ENCODE data around the gene SLC66A1.

SLC66A1 gene

GRCh38 chr1:19343617-19344350 is 31.7 kb downstream of the SLC66A1 start:
- DNase-seq (ENCODE audit: low read depth): no peak

DNA sequence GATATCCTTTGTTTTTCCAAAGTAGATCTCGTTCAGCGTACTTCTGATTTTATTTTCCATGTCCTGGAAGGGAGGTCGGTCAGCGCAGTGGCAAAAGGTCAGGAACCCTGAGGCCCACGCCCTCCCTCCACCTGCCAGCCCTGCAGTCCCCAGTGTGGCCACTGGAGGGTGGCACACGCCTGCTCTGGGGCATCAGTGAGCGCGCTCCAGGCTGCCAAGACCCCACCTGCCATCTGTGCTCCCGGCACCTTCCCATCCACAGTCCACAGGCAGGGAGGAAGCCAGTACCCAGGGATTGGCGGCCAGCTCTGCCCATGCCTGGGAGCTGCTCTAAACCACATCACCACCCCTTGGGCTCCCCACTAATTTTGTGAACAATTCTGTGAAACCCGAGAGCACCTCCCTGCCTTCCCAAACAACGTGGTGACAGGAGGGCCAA is 32.3 kb downstream of the SLC66A1 start:
- DNase-seq (ENCODE audit: low read depth): peak; percentile 30

DNA sequence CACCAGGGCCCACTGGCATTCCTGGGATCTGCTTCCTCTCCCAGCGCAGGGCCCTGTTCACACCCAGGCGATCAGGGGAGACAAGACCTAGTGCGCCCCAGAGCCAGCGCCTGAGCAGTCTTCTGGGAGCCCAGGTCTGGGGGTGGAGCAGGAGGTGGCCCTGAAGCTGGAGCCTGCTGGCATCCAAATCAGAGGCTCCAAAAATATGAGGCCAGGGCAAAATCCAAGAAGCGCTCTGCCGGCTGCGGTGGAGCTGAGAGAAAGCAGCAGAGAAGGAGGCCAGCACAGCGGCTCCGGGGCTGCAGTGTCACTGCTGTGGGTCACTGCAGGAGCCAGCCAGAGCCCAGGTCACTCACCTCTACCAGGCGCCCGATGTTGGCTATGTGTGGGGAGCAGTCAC is 32.7 kb downstream of the SLC66A1 start:
- DNase-seq (ENCODE audit: low read depth): no peak

- no peak for DNase-seq (ENCODE audit: low read depth)
These were observed 33.3 kb downstream of the SLC66A1 start for GRCh38 chr1:19345391-19345790.

GRCh38 chr1:19346026-19346425 is 33.9 kb downstream of the SLC66A1 start:
- DNase-seq (ENCODE audit: low read depth): no peak

- no peak for DNase-seq (ENCODE audit: low read depth)
These were observed 35.5 kb downstream of the SLC66A1 start for GRCh38 chr1:19347533-19348172.

GRCh38 chr1:19348441-19349198 is 36.5 kb downstream of the SLC66A1 start:
- no peak for DNase-seq (ENCODE audit: low read depth)

DNA sequence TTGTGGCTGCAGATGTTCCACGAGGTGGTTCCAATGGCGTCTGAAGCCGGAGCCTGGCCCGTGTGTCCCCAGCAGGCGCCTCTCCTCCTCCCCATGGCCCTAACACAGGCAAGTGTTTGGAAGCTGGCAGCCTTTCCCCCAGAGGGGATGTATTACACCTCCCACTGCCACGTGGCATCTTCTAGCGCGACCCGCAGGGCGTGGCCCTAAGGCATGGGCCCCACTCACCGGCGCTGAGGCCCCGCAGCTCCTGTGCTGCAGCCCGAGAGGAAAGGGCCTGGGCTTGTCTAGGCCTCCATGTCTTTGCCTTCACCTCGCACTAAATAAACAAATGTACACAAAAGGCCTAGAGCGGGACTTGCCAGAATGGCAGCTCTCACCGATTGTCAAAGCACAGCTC is 37.9 kb downstream of the SLC66A1 start:
- no peak for DNase-seq (ENCODE audit: low read depth)

DNA sequence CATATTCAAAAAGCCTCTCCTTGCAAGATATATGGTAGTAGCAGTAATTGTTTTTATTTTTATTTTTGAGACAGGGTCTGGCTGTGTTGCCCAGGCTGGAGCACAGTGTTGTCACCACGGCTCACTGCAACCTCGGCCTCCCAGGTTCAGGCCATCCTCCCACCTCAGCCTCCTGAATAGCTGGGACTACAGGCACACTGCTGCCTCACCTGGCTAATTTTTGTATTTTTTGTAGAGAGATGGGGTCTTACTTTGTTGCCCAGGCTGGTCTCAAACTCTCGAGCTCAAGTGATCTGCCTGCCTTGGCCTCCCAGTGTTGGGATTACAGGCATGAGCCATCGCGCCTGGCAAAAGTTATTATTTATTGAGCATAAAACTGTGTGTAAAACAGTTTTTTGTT is 38.4 kb downstream of the SLC66A1 start:
- no peak for DNase-seq (ENCODE audit: low read depth)

DNA sequence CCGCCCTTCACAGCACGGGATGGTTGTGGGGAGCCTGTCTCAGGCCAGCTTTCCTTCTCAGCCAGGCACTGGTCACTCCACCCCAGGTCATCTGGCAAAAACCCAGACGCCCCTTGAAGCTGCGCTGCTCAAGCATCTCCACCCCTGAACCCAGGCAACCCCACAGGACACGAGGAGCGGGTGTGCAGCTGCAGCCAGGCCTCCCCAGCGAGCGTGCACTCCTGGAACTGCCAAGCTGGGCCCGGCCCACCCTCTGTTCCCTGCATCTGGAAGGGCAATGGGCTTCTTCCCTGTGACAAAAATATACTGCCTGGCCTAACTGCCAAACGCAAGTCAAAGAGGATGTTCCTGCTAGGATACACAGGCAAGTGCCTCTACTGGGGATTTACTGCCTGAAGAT is 39.7 kb downstream of the SLC66A1 start:
- no peak for DNase-seq (ENCODE audit: low read depth)

DNA sequence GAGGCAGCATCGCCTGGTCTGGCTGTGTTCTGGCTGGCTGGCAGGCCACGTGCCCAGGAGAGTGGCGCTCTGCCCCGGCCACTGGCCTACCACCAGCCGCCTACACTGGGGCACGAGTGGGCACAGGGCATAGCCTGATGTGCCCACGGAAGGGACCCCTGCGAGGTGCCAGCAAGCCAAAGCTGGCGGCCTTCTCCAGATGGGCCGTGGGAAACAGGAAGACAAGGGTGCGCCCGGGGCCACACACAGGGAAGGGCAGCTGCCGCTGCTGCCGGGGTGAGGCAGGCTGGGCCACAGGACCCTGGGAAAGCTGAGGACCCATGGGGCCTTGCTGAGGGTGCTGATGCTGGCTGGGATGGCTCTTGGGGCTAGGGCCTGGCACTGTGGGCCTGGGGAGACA is 40.7 kb downstream of the SLC66A1 start:
- DNase-seq (ENCODE audit: low read depth): no peak

GRCh38 chr1:19353596-19353995 is 41.5 kb downstream of the SLC66A1 start:
- no peak for DNase-seq (ENCODE audit: low read depth)

- DNase-seq (ENCODE audit: low read depth): no peak
These were observed 42.4 kb downstream of the SLC66A1 start for GRCh38 chr1:19354531-19354981.

DNA sequence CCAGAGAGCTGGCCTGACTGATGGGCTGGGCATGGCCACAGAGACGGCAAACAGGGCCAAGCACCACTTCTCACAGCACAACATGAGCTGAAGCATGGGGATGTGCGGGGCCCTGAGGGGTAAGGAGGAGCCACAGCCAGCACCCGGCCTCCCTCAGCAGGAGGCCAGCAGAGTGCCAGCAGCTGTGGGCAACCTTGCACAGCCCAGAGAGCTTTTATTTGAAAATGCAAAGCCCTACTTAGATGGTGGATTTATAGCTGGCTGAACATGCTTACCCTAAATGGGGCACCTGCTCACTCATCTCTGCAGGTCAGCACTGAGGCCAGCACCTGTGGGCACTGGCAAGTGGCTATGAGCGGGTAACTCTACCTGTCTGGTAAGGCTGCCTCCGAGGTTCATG is 44.1 kb downstream of the SLC66A1 start:
- no peak for DNase-seq (ENCODE audit: low read depth)

DNA sequence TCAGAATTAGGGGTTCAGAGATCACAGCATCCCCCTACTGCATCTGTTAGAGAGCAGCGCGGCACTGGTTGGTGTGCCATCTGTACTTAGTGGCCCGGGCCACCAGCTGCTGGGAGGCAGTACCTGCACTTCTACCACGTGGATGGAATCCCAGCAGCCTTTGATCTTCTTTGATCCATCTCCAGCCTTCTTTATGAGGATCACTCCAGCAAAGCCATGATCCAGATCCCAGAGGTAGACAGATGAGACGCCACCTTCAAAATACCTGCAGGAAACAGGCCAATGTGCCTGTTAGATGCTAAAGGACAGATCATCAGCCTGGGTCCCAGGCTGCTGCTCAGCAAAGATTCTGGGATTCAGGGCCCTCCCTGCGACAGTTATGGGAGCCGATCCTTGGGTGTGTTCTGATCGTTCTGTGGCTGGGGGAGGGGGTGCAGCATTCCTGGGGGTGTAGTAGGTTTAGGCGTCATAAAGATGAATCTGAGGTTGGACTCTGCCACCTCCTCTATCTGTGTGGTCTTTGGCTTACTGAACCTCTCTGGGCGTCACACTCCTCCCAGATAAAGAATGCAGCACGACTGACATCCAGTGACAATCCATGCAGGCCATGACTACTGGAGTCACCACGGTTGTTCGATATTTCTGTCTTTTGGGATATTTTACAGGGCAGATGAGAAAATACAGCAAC is 45.3 kb downstream of the SLC66A1 start:
- DNase-seq (ENCODE audit: low read depth): no peak

- no peak for DNase-seq (ENCODE audit: low read depth)
These were observed 46.6 kb downstream of the SLC66A1 start for GRCh38 chr1:19358710-19359109.

DNA sequence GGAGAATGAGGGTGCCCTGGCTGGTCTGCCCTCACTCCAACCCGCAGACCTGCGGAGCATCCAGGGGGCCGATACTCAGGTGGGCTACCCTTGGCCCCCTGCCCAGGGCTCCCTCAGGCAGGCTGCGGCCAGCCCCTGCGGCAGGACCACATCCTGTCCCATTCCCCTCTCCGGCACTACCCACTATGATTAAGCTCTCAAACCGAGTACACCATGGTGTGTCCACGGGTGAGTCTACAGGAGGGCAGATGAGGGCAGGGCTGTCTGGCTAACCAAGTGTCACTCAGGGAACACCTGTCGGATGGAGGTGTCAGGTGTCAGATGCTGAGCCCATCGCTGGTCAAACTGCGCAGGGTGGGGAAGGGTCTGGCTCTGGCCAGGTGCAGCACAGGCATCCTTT is 47.2 kb downstream of the SLC66A1 start:
- DNase-seq (ENCODE audit: low read depth): no peak

- DNase-seq (ENCODE audit: low read depth): no peak
These were observed 47.9 kb downstream of the SLC66A1 start for GRCh38 chr1:19360016-19360415.

DNA sequence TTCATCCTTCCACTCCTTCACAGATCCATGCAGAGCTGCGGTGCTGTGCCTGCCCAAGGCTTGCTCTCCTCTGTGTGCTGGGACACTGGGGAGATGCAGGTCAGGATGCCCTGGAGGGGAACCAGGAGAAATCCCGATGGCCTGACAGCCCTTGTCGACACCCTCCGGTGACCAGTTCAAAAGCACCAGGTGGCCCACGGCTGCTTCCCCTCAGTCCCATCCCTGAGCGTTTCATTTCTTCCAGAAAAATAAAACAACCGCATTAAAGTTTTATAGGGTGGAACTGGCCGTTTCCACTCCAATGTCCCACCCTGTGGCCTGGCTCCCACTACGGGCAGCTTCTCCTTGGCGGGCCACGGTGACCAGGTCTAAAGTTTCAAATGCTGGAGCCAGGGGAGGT is 48.3 kb downstream of the SLC66A1 start:
- DNase-seq (ENCODE audit: low read depth): no peak

GRCh38 chr1:19360843-19361610 is 48.9 kb downstream of the SLC66A1 start:
- no peak for DNase-seq (ENCODE audit: low read depth)

DNA sequence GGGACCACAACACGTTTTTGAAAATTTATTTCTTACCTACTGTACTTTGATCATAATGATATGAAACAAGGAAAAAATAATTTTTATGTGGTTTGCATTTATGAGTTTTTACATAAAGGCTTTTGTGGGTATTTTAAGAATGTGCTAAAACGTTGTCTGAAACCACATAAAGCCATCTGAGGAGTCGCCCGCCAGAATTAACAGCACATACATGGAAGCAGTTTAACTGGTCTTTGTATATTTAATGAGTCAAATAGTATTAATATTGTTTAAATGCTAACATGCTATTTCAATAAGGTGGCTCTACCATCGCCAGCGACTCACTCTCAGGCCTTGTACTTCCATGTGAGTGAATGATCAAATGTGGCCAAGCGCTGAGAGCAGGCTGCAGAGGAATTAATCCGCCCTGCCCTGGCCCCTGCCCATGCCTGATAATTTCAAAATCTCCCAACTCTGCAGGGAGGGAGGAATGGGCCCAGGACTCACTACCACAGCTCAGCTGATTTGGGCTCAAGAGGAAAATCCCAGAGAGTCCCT is 49.6 kb downstream of the SLC66A1 start:
- no peak for DNase-seq (ENCODE audit: low read depth)

Measured in activated T-cell treated with anti-CD3 and anti-CD28 coated beads for 1 hour (primary cell).